Rectal smooth muscle tissue (tissue), 1 donor: ENCODE results near the gene C17orf113.
A peak's percentile ranks its signal among the peaks of the same experiment; 100 is the strongest.

Experiments
- H3K27ac ChIP-seq: one replicate; pipeline ENCODE4 v1.7.0; 2013; ENCODE audit warnings: low read depth, low read length, inconsistent platforms
- H3K27me3 ChIP-seq: one replicate; pipeline ENCODE4 v1.7.0; 2013; ENCODE audit warnings: low read length; ENCODE audit not compliant: control insufficient read depth, insufficient read depth
- H3K36me3 ChIP-seq: one replicate; pipeline ENCODE4 v1.7.0; 2013; ENCODE audit warnings: low read length; ENCODE audit not compliant: control insufficient read depth, insufficient read depth
- H3K4me1 ChIP-seq: one replicate; pipeline ENCODE4 v1.7.0; 2013; ENCODE audit warnings: low read length; ENCODE audit not compliant: control insufficient read depth, insufficient read depth
- H3K4me3 ChIP-seq: one replicate; pipeline ENCODE4 v1.7.0; 2013; ENCODE audit warnings: low read length
- H3K9ac ChIP-seq: one replicate; pipeline ENCODE4 v1.7.0; 2013; ENCODE audit warnings: low read length

Gene C17orf113

DNA sequence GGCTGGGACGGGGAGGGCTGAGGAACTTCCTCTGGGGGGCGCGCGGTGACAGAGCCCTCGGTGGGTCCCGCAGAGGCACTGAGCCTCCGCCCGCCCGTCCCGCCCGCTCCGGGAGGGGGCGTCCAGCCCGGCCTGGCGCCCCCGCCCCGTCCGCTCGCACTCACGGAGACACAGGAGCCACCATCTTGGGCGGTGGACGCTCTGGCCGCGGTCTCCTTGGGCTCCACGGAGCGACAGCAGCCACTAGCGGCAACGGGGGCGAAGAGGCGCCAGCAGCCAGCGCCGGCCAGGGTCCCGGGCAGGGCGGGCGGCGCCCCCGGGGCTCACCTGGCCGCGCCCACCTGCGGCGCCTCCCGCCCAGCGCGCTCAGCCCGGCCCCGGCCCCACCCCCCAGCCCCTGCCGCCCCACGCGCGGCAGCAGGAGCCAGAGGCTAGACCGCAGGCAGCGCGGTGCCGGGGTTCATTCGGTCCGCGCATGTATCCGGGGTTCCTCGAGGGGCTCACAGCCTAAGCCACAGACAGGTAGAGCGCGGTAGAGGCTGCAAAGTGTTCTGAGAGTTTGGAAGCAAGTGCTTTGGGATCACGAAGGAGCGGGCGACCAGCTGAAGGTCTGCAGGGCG lies at the start of gene C17orf113:
TSS of gene C17orf113 (minus strand) at position 209 of the 620 bp plus-strand sequence. CDS start 7,225 bp downstream, outside the sequence.
- Histone ChIP-seq H3K4me3 (peak within 1 kb of the TSS; percentile 54), H3K4me1 (peaks cover 3% of the 10 kb centered on the region), H3K9ac (peak within 1 kb of the TSS; percentile 41), H3K36me3 (no peaks in the 10 kb centered on the region), H3K27ac (no peak within 1 kb of the TSS), H3K27me3 (peaks cover 8% of the 10 kb centered on the region)

DNA sequence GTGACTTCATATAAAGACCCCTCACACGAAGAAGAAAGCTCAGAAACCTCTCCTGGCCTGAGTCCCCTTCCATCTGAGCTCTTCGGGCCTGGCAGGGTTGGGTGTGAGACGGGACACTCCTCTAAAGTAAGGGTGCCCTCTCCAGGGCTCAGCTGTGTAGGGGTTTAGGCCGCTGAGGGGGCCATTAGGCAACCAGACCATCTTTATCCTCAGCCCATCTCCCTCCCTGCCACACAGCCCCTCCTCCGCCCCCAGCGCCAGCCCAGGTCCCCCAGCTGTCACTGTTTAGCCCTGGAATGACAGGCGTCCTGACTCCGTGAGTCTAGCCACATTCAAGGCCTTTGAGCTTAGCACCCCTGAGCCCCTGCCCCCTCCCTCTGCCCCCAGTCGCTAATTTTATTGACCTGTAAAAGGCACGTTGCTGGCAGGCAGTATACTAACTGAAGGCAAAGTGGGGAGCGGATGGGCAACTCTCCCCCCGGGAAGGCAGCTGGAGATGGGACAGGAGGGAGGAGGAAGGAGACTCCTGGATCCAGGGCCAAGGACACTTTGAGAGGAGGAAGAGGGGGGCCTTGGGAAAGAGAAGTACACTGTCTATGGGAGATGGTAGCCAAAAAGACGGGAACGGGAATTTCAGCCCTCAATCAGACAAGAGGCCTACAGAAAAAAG lies 48.5 kb upstream of the C17orf113 start:
- no peaks in the 10 kb centered on the region for H3K4me1 ChIP-seq
- no peaks in the 10 kb centered on the region for H3K36me3 ChIP-seq
- H3K4me3 ChIP-seq: no peak overlapping the region
- peaks cover 12% of the 10 kb centered on the region for H3K27me3 ChIP-seq
- H3K9ac ChIP-seq: no peak overlapping the region
- H3K27ac ChIP-seq: no peak overlapping the region

DNA sequence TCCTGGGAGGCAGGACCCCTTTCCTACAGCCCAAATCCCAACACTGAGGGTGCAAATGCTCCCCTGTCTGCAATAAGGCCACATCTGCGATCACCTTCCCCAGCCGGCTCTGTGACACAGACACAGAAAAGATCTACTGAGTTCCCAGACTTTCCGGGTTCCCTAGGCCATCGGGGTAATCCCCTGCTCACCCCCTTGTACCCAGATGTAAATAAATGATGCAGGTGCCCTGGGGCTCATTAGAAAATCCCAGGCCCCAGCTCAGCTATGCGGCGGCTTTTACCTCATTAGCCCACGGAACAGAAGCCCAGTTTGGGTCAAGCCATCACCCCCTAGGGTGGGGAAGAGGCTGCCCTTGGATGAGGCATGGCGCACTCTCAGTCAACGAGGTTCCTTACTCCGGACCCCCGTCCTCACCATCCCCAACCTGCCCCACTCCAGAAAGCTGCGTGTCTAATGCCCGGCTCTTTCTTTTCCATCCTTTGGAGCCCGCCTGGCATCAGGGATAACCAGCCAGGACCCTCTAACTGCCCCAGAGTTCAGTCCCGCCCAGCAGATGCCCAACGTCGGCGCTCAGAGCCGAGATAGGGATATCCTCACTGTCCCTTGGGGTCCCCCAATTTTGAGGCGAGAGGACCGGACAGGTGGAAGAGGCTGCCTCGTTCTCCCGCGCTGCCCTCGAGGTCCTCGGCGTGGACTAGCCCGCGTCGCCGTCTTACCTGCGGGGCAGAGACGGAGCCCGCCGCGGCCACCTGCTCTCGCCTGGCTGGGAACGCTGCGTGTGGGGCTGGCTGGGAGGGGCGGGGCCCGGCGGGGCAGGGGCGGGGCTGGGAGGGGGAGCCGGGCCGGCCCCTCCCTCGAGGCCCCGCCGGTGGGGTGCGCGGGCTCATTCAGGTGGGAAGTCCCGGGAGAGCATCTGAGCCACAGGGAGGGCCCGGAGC lies 47.6 kb upstream of the C17orf113 start, which contains the start of gene ZNF385C:
TSS of gene ZNF385C (minus strand) at position 783 of the 941 bp plus-strand sequence. CDS start 35,417 bp downstream, outside the sequence.
- peaks cover 12% of the 10 kb centered on the region for H3K27me3 ChIP-seq
- no peaks in the 10 kb centered on the region for H3K4me1 ChIP-seq
- H3K4me3 ChIP-seq: no peak within 1 kb of the TSS
- H3K27ac ChIP-seq: no peak within 1 kb of the TSS
- no peaks in the 10 kb centered on the region for H3K36me3 ChIP-seq
- no peak within 1 kb of the TSS for H3K9ac ChIP-seq

- Histone ChIP-seq H3K36me3 (no peaks in the 10 kb centered on the region), H3K9ac (no peak overlapping the region), H3K4me3 (no peak overlapping the region), H3K4me1 (no peaks in the 10 kb centered on the region), H3K27me3 (peaks cover 12% of the 10 kb centered on the region), H3K27ac (no peak overlapping the region)
Measured at GRCh38 chr17:42096360-42097111, 46.1 kb upstream of the C17orf113 start.

DNA sequence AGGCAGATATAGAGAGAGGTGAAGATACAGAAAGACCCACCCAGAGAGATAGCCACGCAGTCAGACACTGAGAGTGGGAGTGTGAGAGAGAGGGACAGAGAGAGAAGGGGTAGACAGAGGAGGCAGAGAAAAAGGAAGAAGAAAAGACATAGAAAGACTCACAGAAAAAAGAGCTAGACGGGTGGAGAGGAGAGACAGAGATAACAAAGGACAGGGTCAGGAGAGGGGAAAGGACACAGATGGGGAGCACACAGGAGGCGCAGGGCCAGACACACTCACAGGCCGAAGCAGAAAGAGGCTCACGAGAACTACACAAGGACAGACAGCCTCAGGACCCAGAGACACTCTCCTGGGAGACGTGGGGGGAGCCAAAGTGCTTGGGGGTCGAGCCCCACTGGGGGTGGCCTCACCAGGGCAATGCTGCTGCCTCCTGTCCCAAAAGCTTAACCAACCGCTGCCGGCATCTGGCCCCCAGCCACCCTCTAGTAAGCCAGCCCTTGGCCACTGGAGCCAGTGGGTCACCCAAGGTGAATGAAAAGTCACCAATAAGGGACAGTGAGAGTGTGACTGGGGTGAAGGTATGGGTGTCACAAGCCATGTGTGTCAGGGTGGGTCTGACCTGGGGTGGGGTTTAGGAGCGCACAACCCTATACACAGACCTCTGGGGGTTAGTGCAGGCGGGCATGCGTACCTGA lies 44.1 kb upstream of the C17orf113 start:
- no peaks in the 10 kb centered on the region for H3K36me3 ChIP-seq
- peaks cover 12% of the 10 kb centered on the region for H3K27me3 ChIP-seq
- no peak overlapping the region for H3K27ac ChIP-seq
- H3K4me3 ChIP-seq: no peak overlapping the region
- H3K9ac ChIP-seq: no peak overlapping the region
- H3K4me1 ChIP-seq: no peaks in the 10 kb centered on the region

GRCh38 chr17:42092939-42093338 lies 42.5 kb upstream of the C17orf113 start:
- Histone ChIP-seq H3K4me3 (no peak overlapping the region), H3K4me1 (no peaks in the 10 kb centered on the region), H3K36me3 (no peaks in the 10 kb centered on the region), H3K9ac (no peak overlapping the region), H3K27me3 (peaks cover 15% of the 10 kb centered on the region), H3K27ac (no peak overlapping the region)

DNA sequence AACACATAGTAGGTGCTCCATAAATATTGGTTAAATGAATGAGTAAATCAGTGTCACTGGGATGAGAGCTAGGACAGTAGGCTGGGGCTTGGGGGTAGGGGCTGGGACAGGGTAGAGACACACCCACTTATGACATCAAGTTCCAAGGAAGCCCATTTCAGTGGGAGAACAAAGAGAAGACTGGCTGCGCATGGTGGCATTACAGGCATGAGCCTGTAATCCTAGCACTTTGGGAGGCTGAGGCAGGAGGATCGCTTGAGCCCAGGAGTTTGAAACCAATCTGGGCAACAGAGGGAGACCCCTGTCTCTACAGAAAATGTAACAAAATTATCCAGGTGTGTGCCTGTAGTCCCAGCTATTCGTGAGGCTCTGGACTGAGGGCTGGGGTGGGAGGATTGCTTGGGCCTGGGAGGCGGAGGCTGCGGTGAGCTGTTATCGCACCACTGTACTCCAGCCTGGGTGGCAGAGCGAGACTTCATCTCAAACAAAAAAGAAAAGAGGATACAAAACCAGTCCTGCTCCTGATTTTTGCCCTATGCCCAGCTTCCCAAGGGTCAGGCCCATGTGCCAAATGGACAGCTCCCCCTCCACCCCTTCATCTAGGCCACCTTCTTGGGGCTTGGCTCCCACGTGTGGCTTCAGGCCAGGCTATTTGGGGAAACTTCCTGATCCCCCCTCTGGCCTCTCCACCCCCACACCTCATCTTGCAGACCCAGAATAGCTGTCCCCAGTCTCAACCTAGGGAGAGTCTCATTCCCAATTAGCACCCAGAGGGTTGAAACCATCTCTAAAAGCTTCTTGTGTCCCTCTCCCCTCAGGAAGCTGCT lies 40.8 kb upstream of the C17orf113 start:
- H3K27me3 ChIP-seq: peaks cover 8% of the 10 kb centered on the region
- H3K4me3 ChIP-seq: no peak overlapping the region
- no peaks in the 10 kb centered on the region for H3K4me1 ChIP-seq
- no peak overlapping the region for H3K9ac ChIP-seq
- no peak overlapping the region for H3K27ac ChIP-seq
- no peaks in the 10 kb centered on the region for H3K36me3 ChIP-seq

GRCh38 chr17:42088736-42089135 lies 38.3 kb upstream of the C17orf113 start:
- Histone ChIP-seq H3K36me3 (no peaks in the 10 kb centered on the region), H3K9ac (no peak overlapping the region), H3K27me3 (peaks cover 3% of the 10 kb centered on the region), H3K4me3 (no peak overlapping the region), H3K27ac (no peak overlapping the region), H3K4me1 (no peaks in the 10 kb centered on the region)

GRCh38 chr17:42087736-42088705 lies 37.6 kb upstream of the C17orf113 start:
- H3K27me3 ChIP-seq: peaks cover 3% of the 10 kb centered on the region
- no peak overlapping the region for H3K27ac ChIP-seq
- no peak overlapping the region for H3K4me3 ChIP-seq
- no peaks in the 10 kb centered on the region for H3K4me1 ChIP-seq
- H3K36me3 ChIP-seq: no peaks in the 10 kb centered on the region
- H3K9ac ChIP-seq: no peak overlapping the region

DNA sequence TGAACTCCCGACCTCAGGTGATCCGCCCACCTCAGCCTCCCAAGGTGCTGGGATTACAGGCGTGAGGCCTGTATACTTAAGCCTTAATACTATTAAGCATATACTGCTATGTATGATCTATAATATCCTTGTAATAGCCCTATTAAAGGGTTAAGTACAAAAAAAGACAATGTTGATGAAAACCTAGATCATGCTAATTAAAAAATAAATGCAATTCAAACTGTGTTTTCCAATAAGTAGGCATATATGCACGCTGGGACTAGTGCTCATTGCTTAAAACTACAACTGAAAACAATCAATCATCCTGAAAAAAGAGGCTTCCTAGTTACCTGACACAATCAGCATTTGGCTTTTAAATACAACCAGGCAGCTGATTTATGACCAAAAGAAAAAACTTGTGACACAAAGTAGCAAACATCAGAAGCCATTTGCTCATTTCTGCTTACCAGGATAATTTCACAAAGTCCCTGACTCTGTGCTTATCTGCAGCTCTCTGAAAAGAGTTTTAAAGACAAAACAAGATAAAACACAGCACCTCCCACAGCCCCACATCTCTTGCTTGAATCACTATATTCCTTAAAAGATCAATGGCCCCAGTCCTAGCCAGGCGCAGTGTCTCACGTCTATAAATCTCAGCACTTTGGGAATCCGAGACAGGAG lies 36.8 kb upstream of the C17orf113 start:
- H3K4me3 ChIP-seq: no peak overlapping the region
- H3K36me3 ChIP-seq: no peaks in the 10 kb centered on the region
- H3K27ac ChIP-seq: no peak overlapping the region
- no peak overlapping the region for H3K9ac ChIP-seq
- no peaks in the 10 kb centered on the region for H3K4me1 ChIP-seq
- peaks cover 3% of the 10 kb centered on the region for H3K27me3 ChIP-seq
